ENCODE data around the gene FAM236C. TPM values are rescaled to one million over a fixed set of nuclear protein-coding genes. Genes with fewer than 3 reads are reported as not detected.
"Not testable (repeated sequence)": the region's sequence is repeated elsewhere in the genome, so short reads cannot be mapped to it uniquely, and the experiment has no call there.

Gene FAM236C
- polyA plus RNA-seq, 1 donor (not counting 4 experiments of a cell fraction or from before 2014, with no cell fraction given), result not detected

DNA sequence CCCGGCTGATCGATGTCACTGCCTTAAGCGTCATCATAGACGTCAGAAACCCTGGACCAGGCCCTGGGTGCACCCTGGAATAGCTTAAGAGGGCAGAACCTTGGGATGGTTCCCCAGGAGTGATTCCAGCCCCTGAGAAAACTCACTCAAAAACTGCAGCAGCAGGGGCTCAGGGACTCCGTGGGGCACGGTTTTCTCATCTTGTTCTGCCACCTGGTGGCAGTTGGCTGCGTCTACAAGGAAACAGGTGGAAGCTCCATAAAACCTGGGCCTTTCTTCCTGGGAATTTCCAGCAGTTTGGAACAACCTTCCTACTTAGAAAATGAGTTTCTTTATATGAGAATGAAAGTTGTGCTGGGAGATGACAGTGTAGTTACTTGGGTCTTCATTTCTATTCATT lies 24.0 kb downstream of the FAM236C start:
- H3K9me1 ChIP-seq (ENCODE audit: control insufficient read depth, extremely low read depth, insufficient read depth, low read length); H3K79me2 ChIP-seq (ENCODE audit: control insufficient read depth, insufficient read depth, low read length); H4K20me1 ChIP-seq (ENCODE audit: control insufficient read depth, extremely low read depth, insufficient read depth, low read length); H2AFZ ChIP-seq (ENCODE audit: control insufficient read depth, low read length); DNase-seq (ENCODE audit: low read depth, low spot score); H3K27ac ChIP-seq (ENCODE audit: control insufficient read depth, insufficient read depth, low read length); dilution Hi-C loops (cut with MboI; ENCODE audit: extremely low pct_ligation_motif_present, low sequenced_read_pairs); H3K4me2 ChIP-seq (ENCODE audit: control insufficient read depth, extremely low read depth, insufficient read depth, low read depth, low read length); H3K9ac ChIP-seq (ENCODE audit: control insufficient read depth, extremely low read depth, insufficient read depth, low read length); H3K36me3 ChIP-seq (ENCODE audit: control insufficient read depth in 2 of 2, extremely low read depth in 1 of 2, insufficient read depth in 2 of 2, low read length in 2 of 2); H3K27me3 ChIP-seq (ENCODE audit: control insufficient read depth, extremely low read depth, insufficient read depth, low read length); H3K4me1 ChIP-seq (ENCODE audit: control insufficient read depth, extremely low read depth, insufficient read depth, low read length); H3K4me3 ChIP-seq (ENCODE audit: control insufficient read depth in 2 of 3, extremely low read depth in 1 of 3, insufficient read depth in 2 of 3, low read depth in 1 of 3, low read length in 3 of 3); H3K9me3 ChIP-seq (ENCODE audit: control insufficient read depth, low read depth, low read length): not testable (repeated sequence)
- peak; percentile 36 for FAIRE-seq

GRCh38 chrX:72936882-72937455 lies 24.6 kb downstream of the FAM236C start:
- H3K4me1 ChIP-seq (ENCODE audit: control insufficient read depth, extremely low read depth, insufficient read depth, low read length); H3K79me2 ChIP-seq (ENCODE audit: control insufficient read depth, insufficient read depth, low read length); FAIRE-seq; H3K4me3 ChIP-seq (ENCODE audit: control insufficient read depth in 2 of 3, extremely low read depth in 1 of 3, insufficient read depth in 2 of 3, low read depth in 1 of 3, low read length in 3 of 3); DNase-seq (ENCODE audit: low read depth, low spot score); dilution Hi-C loops (cut with MboI; ENCODE audit: extremely low pct_ligation_motif_present, low sequenced_read_pairs); H4K20me1 ChIP-seq (ENCODE audit: control insufficient read depth, extremely low read depth, insufficient read depth, low read length); H3K9me3 ChIP-seq (ENCODE audit: control insufficient read depth, low read depth, low read length); H3K4me2 ChIP-seq (ENCODE audit: control insufficient read depth, extremely low read depth, insufficient read depth, low read depth, low read length); H3K9me1 ChIP-seq (ENCODE audit: control insufficient read depth, extremely low read depth, insufficient read depth, low read length); H3K27ac ChIP-seq (ENCODE audit: control insufficient read depth, insufficient read depth, low read length); H3K27me3 ChIP-seq (ENCODE audit: control insufficient read depth, extremely low read depth, insufficient read depth, low read length); H3K9ac ChIP-seq (ENCODE audit: control insufficient read depth, extremely low read depth, insufficient read depth, low read length); H2AFZ ChIP-seq (ENCODE audit: control insufficient read depth, low read length); H3K36me3 ChIP-seq (ENCODE audit: control insufficient read depth in 2 of 2, extremely low read depth in 1 of 2, insufficient read depth in 2 of 2, low read length in 2 of 2): not testable (repeated sequence)

- H4K20me1 ChIP-seq (ENCODE audit: control insufficient read depth, extremely low read depth, insufficient read depth, low read length); H3K27ac ChIP-seq (ENCODE audit: control insufficient read depth, insufficient read depth, low read length); H2AFZ ChIP-seq (ENCODE audit: control insufficient read depth, low read length); H3K79me2 ChIP-seq (ENCODE audit: control insufficient read depth, insufficient read depth, low read length); dilution Hi-C loops (cut with MboI; ENCODE audit: extremely low pct_ligation_motif_present, low sequenced_read_pairs); H3K4me2 ChIP-seq (ENCODE audit: control insufficient read depth, extremely low read depth, insufficient read depth, low read depth, low read length); H3K27me3 ChIP-seq (ENCODE audit: control insufficient read depth, extremely low read depth, insufficient read depth, low read length); FAIRE-seq; H3K9ac ChIP-seq (ENCODE audit: control insufficient read depth, extremely low read depth, insufficient read depth, low read length); DNase-seq (ENCODE audit: low read depth, low spot score); H3K4me1 ChIP-seq (ENCODE audit: control insufficient read depth, extremely low read depth, insufficient read depth, low read length); H3K36me3 ChIP-seq (ENCODE audit: control insufficient read depth in 2 of 2, extremely low read depth in 1 of 2, insufficient read depth in 2 of 2, low read length in 2 of 2); H3K4me3 ChIP-seq (ENCODE audit: control insufficient read depth in 2 of 3, extremely low read depth in 1 of 3, insufficient read depth in 2 of 3, low read depth in 1 of 3, low read length in 3 of 3); H3K9me3 ChIP-seq (ENCODE audit: control insufficient read depth, low read depth, low read length); H3K9me1 ChIP-seq (ENCODE audit: control insufficient read depth, extremely low read depth, insufficient read depth, low read length): not testable (repeated sequence)
Measured at GRCh38 chrX:72937906-72938305, 25.5 kb downstream of the FAM236C start, which contains the start of gene FAM236A. Gene FAM236A (plus strand): TSS chrX:72938206. CDS start chrX:72938263, 57 bp downstream.

- H3K4me3 ChIP-seq (ENCODE audit: control insufficient read depth in 2 of 3, extremely low read depth in 1 of 3, insufficient read depth in 2 of 3, low read depth in 1 of 3, low read length in 3 of 3); dilution Hi-C loops (cut with MboI; ENCODE audit: extremely low pct_ligation_motif_present, low sequenced_read_pairs); H3K79me2 ChIP-seq (ENCODE audit: control insufficient read depth, insufficient read depth, low read length); H3K4me2 ChIP-seq (ENCODE audit: control insufficient read depth, extremely low read depth, insufficient read depth, low read depth, low read length); H2AFZ ChIP-seq (ENCODE audit: control insufficient read depth, low read length); H3K9me3 ChIP-seq (ENCODE audit: control insufficient read depth, low read depth, low read length); H3K9ac ChIP-seq (ENCODE audit: control insufficient read depth, extremely low read depth, insufficient read depth, low read length); H3K9me1 ChIP-seq (ENCODE audit: control insufficient read depth, extremely low read depth, insufficient read depth, low read length); H4K20me1 ChIP-seq (ENCODE audit: control insufficient read depth, extremely low read depth, insufficient read depth, low read length); H3K27me3 ChIP-seq (ENCODE audit: control insufficient read depth, extremely low read depth, insufficient read depth, low read length); H3K36me3 ChIP-seq (ENCODE audit: control insufficient read depth in 2 of 2, extremely low read depth in 1 of 2, insufficient read depth in 2 of 2, low read length in 2 of 2); H3K4me1 ChIP-seq (ENCODE audit: control insufficient read depth, extremely low read depth, insufficient read depth, low read length); DNase-seq (ENCODE audit: low read depth, low spot score); FAIRE-seq; H3K27ac ChIP-seq (ENCODE audit: control insufficient read depth, insufficient read depth, low read length): not testable (repeated sequence)
Measured at GRCh38 chrX:72942272-72942671, 29.9 kb downstream of the FAM236C start.

GRCh38 chrX:72943035-72943818 lies 30.8 kb downstream of the FAM236C start:
- H3K36me3 ChIP-seq (ENCODE audit: control insufficient read depth in 2 of 2, extremely low read depth in 1 of 2, insufficient read depth in 2 of 2, low read length in 2 of 2); H3K79me2 ChIP-seq (ENCODE audit: control insufficient read depth, insufficient read depth, low read length); dilution Hi-C loops (cut with MboI; ENCODE audit: extremely low pct_ligation_motif_present, low sequenced_read_pairs); H3K4me1 ChIP-seq (ENCODE audit: control insufficient read depth, extremely low read depth, insufficient read depth, low read length); H3K9ac ChIP-seq (ENCODE audit: control insufficient read depth, extremely low read depth, insufficient read depth, low read length); H2AFZ ChIP-seq (ENCODE audit: control insufficient read depth, low read length); H4K20me1 ChIP-seq (ENCODE audit: control insufficient read depth, extremely low read depth, insufficient read depth, low read length); H3K9me3 ChIP-seq (ENCODE audit: control insufficient read depth, low read depth, low read length); H3K27me3 ChIP-seq (ENCODE audit: control insufficient read depth, extremely low read depth, insufficient read depth, low read length); H3K4me3 ChIP-seq (ENCODE audit: control insufficient read depth in 2 of 3, extremely low read depth in 1 of 3, insufficient read depth in 2 of 3, low read depth in 1 of 3, low read length in 3 of 3); H3K9me1 ChIP-seq (ENCODE audit: control insufficient read depth, extremely low read depth, insufficient read depth, low read length); H3K27ac ChIP-seq (ENCODE audit: control insufficient read depth, insufficient read depth, low read length); FAIRE-seq; DNase-seq (ENCODE audit: low read depth, low spot score); H3K4me2 ChIP-seq (ENCODE audit: control insufficient read depth, extremely low read depth, insufficient read depth, low read depth, low read length): not testable (repeated sequence)

All from keratinocyte (primary cell).